Ectodermal cell (in vitro differentiated cells): Measurements from ENCODE around the gene SPTBN4.

Source experiments
- H3K27ac ChIP-seq: 2 replicates; pipeline ENCODE4 v1.7.0; 2013; ENCODE audit warnings: mild to moderate bottlenecking, low read depth, low read length; ENCODE audit not compliant: insufficient read depth, poor library complexity, severe bottlenecking
- H3K27me3 ChIP-seq: 2 replicates; pipeline ENCODE4 v1.7.0; 2013; ENCODE audit warnings: mild to moderate bottlenecking, low read length; ENCODE audit not compliant: insufficient read depth, control insufficient read depth, poor library complexity, severe bottlenecking
- H3K36me3 ChIP-seq: one replicate; pipeline ENCODE4 v1.7.0; 2013; ENCODE audit warnings: low read length; ENCODE audit not compliant: control insufficient read depth, insufficient read depth
- H3K4me1 ChIP-seq: one replicate; pipeline ENCODE4 v1.7.0; 2013; ENCODE audit warnings: low read length; ENCODE audit not compliant: control insufficient read depth, insufficient read depth
- H3K4me3 ChIP-seq: 2 replicates; pipeline ENCODE4 v1.7.0; 2013; ENCODE audit warnings: low read depth, low read length, control low read depth; ENCODE audit not compliant: insufficient read depth
- H3K9me3 ChIP-seq: 2 replicates; pipeline ENCODE4 v1.7.0; 2013; ENCODE audit warnings: mild to moderate bottlenecking, low read length, moderate library complexity; ENCODE audit not compliant: control insufficient read depth
- WGBS, 2 experiments: methylation state at CpG; one replicate each; pipeline ENCODE4 v1.1.7; 2013; ENCODE audit warnings: missing lambda C conversion rate in 2 of 2; 5-methylcytosine and 5-hydroxymethylcytosine counted together

Gene SPTBN4

GRCh38 chr19:40610396-40611064 lies 143.7 kb downstream of the SPTBN4 start:
- 66 to 71% methylated on average over 29 of the region's 29 CpGs for WGBS, 2 experiments
- Histone ChIP-seq H3K4me3 (no peak overlapping the region), H3K27ac (no peak overlapping the region), H3K36me3 (no peaks in the 10 kb centered on the region), H3K4me1 (peaks cover 17% of the 10 kb centered on the region), H3K27me3 (peaks cover 61% of the 10 kb centered on the region), H3K9me3 (no peaks in the 10 kb centered on the region)

- H3K9me3 ChIP-seq = no peaks in the 10 kb centered on the region
- peaks cover 56% of the 10 kb centered on the region for H3K27me3 ChIP-seq
- H3K4me1 ChIP-seq = peaks cover 13% of the 10 kb centered on the region
- WGBS, 2 experiments = 92 to 95% methylated on average over 15 of the region's 15 CpGs
- H3K27ac ChIP-seq = no peak overlapping the region
- no peaks in the 10 kb centered on the region for H3K36me3 ChIP-seq
- no peak overlapping the region for H3K4me3 ChIP-seq
These were observed 144.3 kb downstream of the SPTBN4 start for GRCh38 chr19:40611096-40611495.

GRCh38 chr19:40611900-40612698 lies 145.3 kb downstream of the SPTBN4 start:
- 91 to 95% methylated on average over 10 of the region's 10 CpGs for WGBS, 2 experiments
- H3K4me1 ChIP-seq = peaks cover 11% of the 10 kb centered on the region
- H3K36me3 ChIP-seq = peaks cover 6% of the 10 kb centered on the region
- peaks cover 46% of the 10 kb centered on the region for H3K27me3 ChIP-seq
- no peaks in the 10 kb centered on the region for H3K9me3 ChIP-seq
- no peak overlapping the region for H3K27ac ChIP-seq
- H3K4me3 ChIP-seq = no peak overlapping the region

GRCh38 chr19:40612831-40613689 lies 146.3 kb downstream of the SPTBN4 start:
- Histone ChIP-seq H3K36me3 (peaks cover 6% of the 10 kb centered on the region), H3K4me1 (peaks cover 11% of the 10 kb centered on the region), H3K4me3 (peak overlapping the region; percentile 57), H3K27me3 (peaks cover 36% of the 10 kb centered on the region), H3K9me3 (no peaks in the 10 kb centered on the region), H3K27ac (peak overlapping the region; percentile 50)
- WGBS, 2 experiments = 22 to 25% methylated on average over 50 of the region's 50 CpGs

GRCh38 chr19:40613690-40614621 lies 147.2 kb downstream of the SPTBN4 start:
- peak overlapping the region; percentile 57 for H3K4me3 ChIP-seq
- H3K9me3 ChIP-seq = no peaks in the 10 kb centered on the region
- WGBS, 2 experiments = 1% methylated on average over 67 of the region's 67 CpGs
- peaks cover 27% of the 10 kb centered on the region for H3K27me3 ChIP-seq
- peak overlapping the region; percentile 50 for H3K27ac ChIP-seq
- H3K4me1 ChIP-seq = peaks cover 11% of the 10 kb centered on the region
- H3K36me3 ChIP-seq = peaks cover 13% of the 10 kb centered on the region

- peak overlapping the region; percentile 57 for H3K4me3 ChIP-seq
- H3K27ac ChIP-seq = peak overlapping the region; percentile 52
- H3K36me3 ChIP-seq = peaks cover 21% of the 10 kb centered on the region
- no peaks in the 10 kb centered on the region for H3K9me3 ChIP-seq
- H3K4me1 ChIP-seq = peaks cover 11% of the 10 kb centered on the region
- peaks cover 19% of the 10 kb centered on the region for H3K27me3 ChIP-seq
- WGBS, 2 experiments = 4 to 8% methylated on average over 20 to 22 of the region's 27 CpGs
These were observed 148.0 kb downstream of the SPTBN4 start for GRCh38 chr19:40614622-40615411.

- no peak overlapping the region for H3K27ac ChIP-seq
- H3K4me3 ChIP-seq = no peak overlapping the region
- H3K9me3 ChIP-seq = no peaks in the 10 kb centered on the region
- H3K4me1 ChIP-seq = peaks cover under 1% of the 10 kb centered on the region
- peaks cover 26% of the 10 kb centered on the region for H3K36me3 ChIP-seq
- peaks cover 7% of the 10 kb centered on the region for H3K27me3 ChIP-seq
- WGBS, 2 experiments = 68 to 77% methylated on average over 5 of the region's 5 CpGs
These were observed 149.4 kb downstream of the SPTBN4 start for GRCh38 chr19:40616178-40616577.

GRCh38 chr19:40616941-40617340 lies 150.1 kb downstream of the SPTBN4 start:
- H3K36me3 ChIP-seq = peaks cover 31% of the 10 kb centered on the region
- no peaks in the 10 kb centered on the region for H3K4me1 ChIP-seq
- WGBS, 2 experiments = 96 to 97% methylated on average over 17 of the region's 17 CpGs

GRCh38 chr19:40617961-40618360 lies 151.2 kb downstream of the SPTBN4 start:
- H3K9me3 ChIP-seq = no peaks in the 10 kb centered on the region
- peaks cover 7% of the 10 kb centered on the region for H3K4me1 ChIP-seq
- no peak overlapping the region for H3K27ac ChIP-seq
- H3K36me3 ChIP-seq = peaks cover 31% of the 10 kb centered on the region
- no peak overlapping the region for H3K4me3 ChIP-seq
- 94 to 95% methylated on average over 4 of the region's 4 CpGs for WGBS, 2 experiments
- no peaks in the 10 kb centered on the region for H3K27me3 ChIP-seq

More at GRCh38 chr19:40616941-40617340, 150.1 kb downstream of the SPTBN4 start:
- H3K27ac ChIP-seq = no peak overlapping the region
- H3K4me3 ChIP-seq = no peak overlapping the region
- no peaks in the 10 kb centered on the region for H3K9me3 ChIP-seq
- no peaks in the 10 kb centered on the region for H3K27me3 ChIP-seq
